T-helper 1 cell treated with Interleukin-12 subunit alpha and Interleukin-12 subunit beta and Interleukin-4 antibody, amounts not matched to agents 30 ng/mL and 1 ng/mL, for 36 hours (primary cell): ENCODE measurements around the gene MARCHF10. TPM values are rescaled to one million over a fixed set of nuclear protein-coding genes. Genes with fewer than 3 reads are reported as not detected.

ENCODE experiments used
- intact Hi-C: fragments of 100-400 bp; cut with micrococcal nuclease; formaldehyde crosslinking; loops from one replicate; pipeline ENCODE4 v1.15.1; 2024
- total RNA-seq: library from RNA; stranded (reverse); gene quantifications from 2 replicates; pipeline ENCODE4 v1.2.3, GENCODE V29; 2022

MARCHF10 gene
- total RNA-seq, 1 donor from 2014 or later: not detected

DNA sequence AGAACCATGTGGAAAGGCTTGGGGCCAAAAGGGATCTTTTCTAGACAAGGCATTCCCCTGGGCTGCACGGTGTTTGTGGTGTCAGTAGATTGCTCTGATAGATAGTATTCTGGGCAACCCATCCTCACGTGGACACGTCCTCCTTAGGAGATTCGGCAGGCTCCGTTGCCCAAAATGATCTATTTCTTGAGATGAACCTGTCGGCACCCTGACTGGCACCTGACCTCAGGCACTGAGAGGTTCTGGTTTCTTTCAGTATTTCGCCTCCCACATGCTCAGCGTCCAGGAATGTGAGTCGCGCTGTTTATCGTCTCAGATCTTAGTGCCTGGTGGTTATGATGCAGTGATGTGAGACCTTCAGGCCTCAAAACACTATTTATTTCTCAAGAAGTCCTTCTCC is 89.7 kb downstream of the MARCHF10 start:
- intact Hi-C loops: no loop called here

GRCh38 chr17:62717889-62718288 is 90.2 kb downstream of the MARCHF10 start:
- intact Hi-C loops: no loop called here

DNA sequence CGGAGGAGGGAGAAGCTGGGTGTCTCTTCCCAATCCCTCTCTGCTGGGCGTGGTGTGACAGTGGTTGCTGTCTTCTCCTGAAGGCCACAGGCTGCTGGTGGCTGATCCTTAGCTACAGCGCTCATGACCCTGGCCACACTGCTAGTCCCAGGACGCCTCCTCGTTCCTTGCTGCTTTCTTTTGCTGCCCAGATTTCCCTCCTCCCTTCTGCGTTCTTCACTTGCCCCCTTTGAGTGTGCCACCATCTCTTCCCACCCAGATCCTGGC is 90.6 kb downstream of the MARCHF10 start:
- intact Hi-C loops: no loop called here

GRCh38 chr17:62716834-62717588 is 91.1 kb downstream of the MARCHF10 start:
- intact Hi-C loops: no loop called here

DNA sequence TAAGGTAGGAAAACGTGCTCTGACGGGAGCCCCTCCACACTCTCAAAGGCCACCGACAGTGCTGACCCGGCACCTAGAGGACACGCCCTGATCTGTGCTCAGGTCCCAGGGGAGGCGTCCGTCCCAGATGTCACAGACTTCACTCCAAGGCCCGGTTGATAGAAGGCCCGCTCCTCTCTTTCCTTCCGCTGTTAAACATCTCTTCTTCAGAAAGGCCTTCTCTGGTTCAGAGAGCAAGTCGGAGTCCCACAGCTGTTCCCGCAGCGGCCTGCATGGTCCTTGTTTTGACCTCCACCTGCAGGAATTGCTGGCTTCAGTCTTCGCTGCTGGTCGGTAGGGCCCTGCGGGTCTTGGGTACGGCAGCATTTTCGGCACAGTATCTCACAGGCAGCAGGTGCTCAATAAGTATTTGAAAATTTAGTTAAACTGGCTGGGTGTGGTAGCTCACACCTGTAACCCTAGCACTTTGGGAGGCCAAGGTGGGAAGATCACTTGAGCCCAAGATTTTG is 92.2 kb downstream of the MARCHF10 start:
- intact Hi-C loops: no loop called here

DNA sequence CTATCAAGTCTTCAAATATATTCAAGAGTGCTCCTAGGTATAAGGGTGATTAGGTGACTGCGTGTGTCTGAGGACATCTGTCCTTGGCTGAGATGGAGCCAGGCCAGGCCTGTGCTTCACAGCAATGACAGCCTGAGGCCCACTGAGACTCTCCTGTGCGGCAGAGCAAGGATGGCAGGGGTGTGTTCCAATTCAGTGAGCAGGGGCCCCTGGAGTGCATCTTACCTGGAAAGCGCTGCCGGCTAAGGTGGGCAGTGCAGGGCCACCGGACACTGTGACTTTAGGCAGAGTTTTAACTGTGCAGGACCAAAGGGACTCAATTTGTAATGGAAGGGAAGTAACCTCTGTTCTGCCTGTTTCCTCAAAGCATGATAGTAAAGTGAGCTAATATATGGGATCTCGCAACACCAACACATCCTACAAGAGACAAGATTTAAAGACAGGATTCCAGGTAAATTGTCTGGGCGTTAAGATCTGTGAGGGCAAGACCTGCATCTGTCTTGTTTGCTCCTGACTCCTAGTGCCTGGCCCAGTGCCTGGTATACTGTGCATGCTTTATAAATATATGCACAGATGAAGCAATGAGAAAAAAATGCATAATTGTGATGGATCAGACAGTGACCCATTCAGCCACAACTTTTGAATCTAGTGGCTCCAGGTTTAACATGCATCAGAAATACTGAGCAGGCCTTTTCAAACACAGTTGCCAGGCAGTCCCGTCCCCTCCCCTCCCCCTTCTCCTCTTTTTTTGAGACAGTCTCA is 93.9 kb downstream of the MARCHF10 start:
- intact Hi-C loops: no loop called here

- intact Hi-C loops: no loop called here
Measured at GRCh38 chr17:62713086-62713881, 94.8 kb downstream of the MARCHF10 start.

GRCh38 chr17:62712171-62712581 is 95.9 kb downstream of the MARCHF10 start:
- intact Hi-C loops: no loop called here

DNA sequence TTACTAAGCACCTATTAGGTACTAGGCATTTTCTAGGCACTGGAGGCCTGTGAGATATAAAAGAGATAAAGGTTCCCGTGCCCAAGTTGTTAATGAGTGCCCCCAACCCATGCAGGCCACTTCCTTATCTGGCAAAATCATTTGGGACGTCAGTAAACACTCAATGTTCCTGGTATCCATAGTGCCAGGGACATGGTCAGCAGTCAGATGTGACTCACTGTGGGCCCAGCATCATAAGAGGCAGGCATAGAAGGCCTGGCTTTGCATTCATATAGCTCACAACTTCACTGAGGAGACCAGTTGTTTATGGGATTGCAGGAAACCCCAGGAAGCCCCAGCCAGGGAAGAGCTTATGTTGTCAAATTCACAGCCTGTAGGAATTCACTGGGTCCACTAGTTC is 99.5 kb downstream of the MARCHF10 start:
- intact Hi-C loops: no loop called here

- intact Hi-C loops: no loop called here
Measured at GRCh38 chr17:62707425-62707739, 100.7 kb downstream of the MARCHF10 start.

GRCh38 chr17:62706598-62707424 is 101.3 kb downstream of the MARCHF10 start:
- intact Hi-C loops: no loop called here

DNA sequence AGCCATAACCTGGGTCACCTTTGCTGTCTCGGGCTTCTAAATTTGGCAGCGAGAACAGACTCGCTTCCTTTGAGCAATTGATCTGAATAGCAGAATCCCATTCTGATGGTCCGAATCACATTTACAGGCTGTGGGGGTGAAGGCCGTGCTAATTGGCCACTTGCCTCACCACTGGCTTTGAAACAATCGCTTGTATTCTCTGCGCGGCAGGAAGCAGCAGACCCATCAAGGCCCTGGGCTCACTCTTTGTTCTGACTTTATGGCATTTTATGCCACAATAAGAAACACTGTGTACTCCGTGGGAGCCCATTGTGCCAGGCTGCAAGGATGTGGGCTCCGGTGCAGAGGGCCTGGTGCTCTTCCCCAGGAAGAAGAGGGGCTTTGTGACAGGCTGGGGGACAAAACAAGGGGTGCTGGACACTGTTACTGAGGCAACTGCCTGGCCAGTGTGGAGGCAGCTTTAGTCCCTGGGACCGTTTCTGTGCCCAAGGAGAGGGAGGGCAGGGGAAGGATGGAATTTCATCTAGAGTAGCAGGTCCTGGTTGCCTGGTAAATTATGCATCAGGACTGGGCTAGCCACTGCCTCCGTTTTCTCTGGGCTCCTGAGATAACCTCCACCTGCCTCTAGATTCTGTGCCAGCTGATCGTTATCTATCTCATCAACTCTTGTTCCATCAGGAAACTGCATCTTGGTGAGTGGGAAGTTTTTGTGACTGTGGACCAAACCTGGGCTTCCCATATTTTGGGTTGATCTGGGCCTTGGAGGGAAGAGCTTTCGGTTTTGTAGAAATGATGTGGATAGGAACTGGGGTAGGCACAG is 102.1 kb downstream of the MARCHF10 start:
- intact Hi-C loops: no loop called here

DNA sequence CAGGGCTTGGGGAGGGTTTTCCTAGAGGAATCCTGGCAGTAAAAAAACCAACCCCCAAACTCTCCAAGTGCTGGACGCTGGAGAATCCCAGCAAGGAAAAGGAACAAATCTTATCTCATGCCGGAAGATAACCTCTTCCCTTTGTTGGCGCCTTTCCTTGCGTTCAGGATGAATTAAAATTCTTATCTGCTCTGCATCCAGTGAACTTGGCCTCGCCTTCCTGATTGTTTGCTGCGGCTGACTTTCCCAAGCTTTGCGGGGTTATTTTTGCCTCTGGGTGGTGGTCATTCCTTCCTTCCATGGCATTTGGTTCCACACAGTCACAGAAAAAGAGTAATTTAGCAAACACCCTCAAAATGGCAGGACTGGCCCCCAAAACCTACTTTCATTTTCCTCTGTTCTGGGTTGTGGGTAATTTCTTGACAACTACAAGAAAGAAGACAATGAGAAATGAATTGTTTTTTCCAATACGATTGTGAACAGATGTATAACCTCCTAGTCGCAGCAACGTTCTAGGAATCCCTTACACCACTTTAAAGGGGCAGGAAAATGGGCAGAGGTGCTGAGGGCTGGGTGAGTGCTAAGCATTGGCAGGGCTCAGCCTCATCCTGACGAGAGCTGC is 102.8 kb downstream of the MARCHF10 start:
- intact Hi-C loops: no loop called here

- intact Hi-C loops: loop anchor here (5.0 kb wide), 1 partner anchor 152 kb away; no protein-coding TSS in a partner anchor
Measured at GRCh38 chr17:62704381-62704971, 103.6 kb downstream of the MARCHF10 start.

DNA sequence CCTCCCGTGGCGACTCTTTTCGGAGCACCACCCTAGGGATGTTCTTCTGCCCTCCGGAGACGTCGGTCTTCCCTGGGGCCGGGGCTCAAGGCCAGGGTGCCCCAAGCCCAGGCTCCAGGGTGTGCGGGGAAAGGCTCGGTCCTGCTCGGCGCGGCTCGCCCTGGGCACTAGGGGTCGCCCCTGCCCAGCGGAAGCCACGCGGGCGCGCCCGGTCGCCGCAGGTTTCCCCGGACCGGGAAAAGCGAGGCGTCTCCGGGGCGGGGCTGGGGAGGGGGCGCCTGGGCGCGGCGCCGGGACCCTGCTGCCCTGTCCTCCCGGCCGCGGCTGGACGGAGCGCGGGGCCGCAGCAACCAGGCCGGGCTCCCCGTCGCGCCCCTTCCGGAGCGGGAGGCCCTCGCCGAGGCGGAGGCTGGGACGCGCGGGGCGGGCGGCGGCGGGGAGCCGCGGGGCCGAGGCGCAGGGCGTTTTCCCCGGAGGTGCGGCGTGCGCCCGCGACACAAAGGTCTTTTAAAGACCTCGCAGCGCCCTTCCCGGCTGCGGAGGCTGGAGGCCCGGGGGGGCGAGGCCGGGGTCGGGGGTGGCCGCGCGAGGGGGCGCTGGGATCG is 104.2 kb downstream of the MARCHF10 start:
- intact Hi-C loops: loop anchor here (1.0 to 5.0 kb wide), 3 partner anchors 152 to 703 kb away; no protein-coding TSS in a partner anchor

DNA sequence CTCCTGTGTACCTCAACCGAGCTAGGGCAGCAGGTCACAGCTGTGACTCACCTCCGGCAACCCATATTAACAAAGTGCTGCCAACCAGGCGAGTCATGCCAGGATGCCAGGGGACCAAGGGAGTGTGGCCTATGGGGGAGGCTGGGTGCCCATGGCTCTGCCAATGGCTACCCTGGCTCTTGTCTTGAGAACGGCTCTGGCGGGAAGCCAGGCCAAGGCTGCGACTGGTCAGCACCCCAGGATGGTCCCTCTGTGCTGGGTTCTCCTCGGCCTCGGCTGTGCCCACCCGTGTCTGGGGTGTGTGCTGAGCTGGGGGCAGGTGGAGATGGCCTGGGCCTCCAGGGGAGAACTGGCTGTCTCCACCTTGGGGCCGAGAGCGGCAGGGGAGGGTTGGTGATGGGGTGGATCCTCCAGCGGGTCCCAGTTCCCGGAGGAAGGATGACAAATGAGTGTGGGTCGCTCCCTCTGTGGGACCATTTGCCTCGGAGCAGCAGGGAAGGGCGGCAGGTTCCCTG is 104.8 kb downstream of the MARCHF10 start:
- intact Hi-C loops: loop anchor here (1.0 to 5.0 kb wide), 3 partner anchors 151 to 703 kb away; no protein-coding TSS in a partner anchor

DNA sequence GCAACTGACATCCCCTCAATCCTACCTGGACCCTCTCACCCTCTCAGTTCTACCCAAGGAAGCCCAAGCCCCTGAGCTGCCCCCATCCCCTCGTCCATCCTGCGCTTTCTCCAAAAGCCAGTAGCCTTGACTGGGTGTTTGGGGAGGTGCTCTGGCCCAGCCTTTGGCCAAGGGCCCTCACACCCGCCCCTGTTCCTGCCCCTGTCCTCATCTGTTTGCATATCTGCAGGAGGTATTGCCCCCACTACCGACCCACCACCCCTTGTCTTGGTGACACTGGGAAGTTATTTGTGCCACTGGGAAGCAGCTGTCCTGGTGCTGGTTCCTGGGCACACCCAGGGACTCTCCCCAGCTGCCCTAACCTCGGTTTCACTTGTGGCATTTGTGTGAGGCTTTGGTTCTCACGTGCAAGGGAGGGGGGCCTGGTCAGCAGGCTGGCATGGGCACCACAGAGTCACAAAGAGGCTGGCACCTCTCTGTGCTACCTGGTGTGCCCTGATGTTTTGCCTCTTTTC is 105.3 kb downstream of the MARCHF10 start:
- intact Hi-C loops: loop anchor here (1.0 to 5.0 kb wide), 3 partner anchors 151 to 704 kb away; no protein-coding TSS in a partner anchor

- intact Hi-C loops: loop anchor here (2.0 to 5.0 kb wide), 2 partner anchors 149 to 705 kb away; no protein-coding TSS in a partner anchor
Measured at GRCh38 chr17:62701706-62702085, 106.4 kb downstream of the MARCHF10 start.
